CD8-positive, alpha-beta memory T cell (primary cell): Measurements from ENCODE around the gene CCDC112. TPM values are rescaled to one million over a fixed set of nuclear protein-coding genes. Genes with fewer than 3 reads are reported as not detected.

Experiments used
- CTCF ChIA-PET: fragments of 350-600 bp; sonication (Branson Sonifier 250); formaldehyde crosslinking; loops from one replicate; lab custom pipeline; 2021; ENCODE audit warnings: antibody characterized with exemption; lab: Charles Lee
- POLR2A ChIA-PET: fragments of 350-600 bp; sonication (Branson Sonifier 250); formaldehyde crosslinking; loops from one replicate; lab custom pipeline; 2021; ENCODE audit warnings: antibody characterized with exemption; lab: Charles Lee
- DNase-seq, 5 donors: peaks; one replicate each; pipeline versions ENCODE4 v3.0.0 to v3.0.0-alpha.2; 2020 to 2022; ENCODE audit warnings: mixed read lengths in 1 of 5
- H3K27ac ChIP-seq: one replicate; pipeline ENCODE4 v1.7.0; 2013; ENCODE audit warnings: low read depth, mild to moderate bottlenecking, low read length, moderate library complexity
- H3K27me3 ChIP-seq: 2 replicates; pipeline ENCODE4 v1.7.0; 2013; ENCODE audit warnings: low read length, mild to moderate bottlenecking; ENCODE audit not compliant: insufficient read depth, poor library complexity, severe bottlenecking
- H3K36me3 ChIP-seq: 2 replicates; pipeline ENCODE4 v1.7.0; 2013; ENCODE audit warnings: mild to moderate bottlenecking, low read length, moderate library complexity; ENCODE audit not compliant: insufficient read depth
- H3K4me1 ChIP-seq: 2 replicates; pipeline ENCODE4 v1.7.0; 2013; ENCODE audit warnings: mild to moderate bottlenecking, low read length, moderate library complexity; ENCODE audit not compliant: insufficient read depth
- H3K4me3 ChIP-seq: 2 replicates; pipeline ENCODE4 v1.7.0; 2013; ENCODE audit warnings: mild to moderate bottlenecking, low read length
- H3K9me3 ChIP-seq: 2 replicates; pipeline ENCODE4 v1.7.0; 2013; ENCODE audit warnings: mild to moderate bottlenecking, low read length
- H3K27ac Mint-ChIP-seq, 8 donors: one replicate each; pipeline ENCODE4 v1.8.0; 2020 to 2021; ENCODE audit warnings: mixed read lengths in 8 of 8, mild to moderate bottlenecking in 6 of 8, inconsistent platforms in 3 of 8, moderate library complexity in 3 of 8
- H3K27me3 Mint-ChIP-seq, 2 donors: one replicate each; pipeline ENCODE4 v1.8.0; 2020 to 2021; ENCODE audit warnings: mixed read lengths in 2 of 2, mild to moderate bottlenecking in 1 of 2, moderate library complexity in 1 of 2
- H3K36me3 Mint-ChIP-seq, 3 donors: one replicate each; pipeline ENCODE4 v1.8.0; 2020 to 2021; ENCODE audit warnings: mixed read lengths in 3 of 3, inconsistent platforms in 1 of 3, mild to moderate bottlenecking in 1 of 3
- H3K4me1 Mint-ChIP-seq, 3 donors: one replicate each; pipeline ENCODE4 v1.8.0; 2020 to 2021; ENCODE audit warnings: mixed read lengths in 3 of 3, inconsistent platforms in 1 of 3, mild to moderate bottlenecking in 1 of 3
- H3K4me3 Mint-ChIP-seq, 7 donors: one replicate each; pipeline ENCODE4 v1.8.0; 2020 to 2021; ENCODE audit warnings: mixed read lengths in 7 of 7, mild to moderate bottlenecking in 6 of 7, moderate library complexity in 4 of 7, inconsistent platforms in 2 of 7
- H3K9me3 Mint-ChIP-seq, 5 donors: one replicate each; pipeline ENCODE4 v1.8.0; 2020 to 2022; ENCODE audit warnings: mixed read lengths in 5 of 5, mild to moderate bottlenecking in 3 of 5, moderate library complexity in 2 of 5, inconsistent platforms in 1 of 5
- polyA plus RNA-seq: library from polyadenylated mRNA; unstranded; fragments of 300-500 nt; fragmentation: Illumina TruSeq; gene quantifications from one replicate; pipeline ENCODE4 v1.2.3, GENCODE V29; 2021
- total RNA-seq, 2 experiments: library from RNA; stranded (reverse); gene quantifications; one replicate each; pipeline ENCODE4 v1.2.3, GENCODE V29; 2021

The CCDC112 gene, protein sequence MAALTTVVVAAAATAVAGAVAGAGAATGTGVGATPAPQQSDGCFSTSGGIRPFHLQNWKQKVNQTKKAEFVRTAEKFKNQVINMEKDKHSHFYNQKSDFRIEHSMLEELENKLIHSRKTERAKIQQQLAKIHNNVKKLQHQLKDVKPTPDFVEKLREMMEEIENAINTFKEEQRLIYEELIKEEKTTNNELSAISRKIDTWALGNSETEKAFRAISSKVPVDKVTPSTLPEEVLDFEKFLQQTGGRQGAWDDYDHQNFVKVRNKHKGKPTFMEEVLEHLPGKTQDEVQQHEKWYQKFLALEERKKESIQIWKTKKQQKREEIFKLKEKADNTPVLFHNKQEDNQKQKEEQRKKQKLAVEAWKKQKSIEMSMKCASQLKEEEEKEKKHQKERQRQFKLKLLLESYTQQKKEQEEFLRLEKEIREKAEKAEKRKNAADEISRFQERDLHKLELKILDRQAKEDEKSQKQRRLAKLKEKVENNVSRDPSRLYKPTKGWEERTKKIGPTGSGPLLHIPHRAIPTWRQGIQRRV
- total RNA-seq (1 to 10 TPM; 1.6 to 2.2 TPM), polyA plus RNA-seq (4.8 TPM)

- no peaks in the 10 kb centered on the region for H3K9me3 ChIP-seq
- ChIA-PET CTCF (interaction anchor here (0.6 to 2.1 kb wide), 7 partner anchors 11 to 789 kb away, joined by 3 to 8 read pairs (median 4); partner anchors contain the start of gene COMMD10), POLR2A (interaction anchor here (0.6 to 1.3 kb wide), 3 partner anchors 10 to 160 kb away, joined by 3 to 6 read pairs (median 3); partner anchors contain the start of gene PGGT1B)
- H3K27me3 ChIP-seq = no peaks in the 10 kb centered on the region
- peak within 1 kb of the TSS; percentile 0 to 95 (median 71) for H3K27ac Mint-ChIP-seq
- peaks cover 0 to 13% (median 4%) of the 10 kb centered on the region in 3 donors for H3K36me3 Mint-ChIP-seq
- H3K27ac ChIP-seq = peak within 1 kb of the TSS; percentile 28
- H3K4me3 ChIP-seq = peak within 1 kb of the TSS; percentile 47
- peaks cover 7 to 19% (median 9%) of the 10 kb centered on the region in 3 donors for H3K4me1 Mint-ChIP-seq
- peak within 1 kb of the TSS; percentile 75 to 95 (median 89) for H3K4me3 Mint-ChIP-seq
- H3K27me3 Mint-ChIP-seq = peaks cover 1 to 3% of the 10 kb centered on the region in 2 donors
- H3K36me3 ChIP-seq = no peaks in the 10 kb centered on the region
- DNase-seq = peak; percentile 63 to 77 (median 68)
- H3K4me1 ChIP-seq = peaks cover 13% of the 10 kb centered on the region
- H3K9me3 Mint-ChIP-seq = peaks cover 0 to 12% (median 6%) of the 10 kb centered on the region in 5 donors
These were observed at the start of gene CCDC112 for GRCh38 chr5:115296124-115297022. TSS of gene CCDC112 (minus strand) at chr5:115296654. CDS start at chr5:115296543, 111 bp downstream.

- H3K27me3 ChIP-seq = no peaks in the 10 kb centered on the region
- no peaks in the 10 kb centered on the region for H3K4me1 ChIP-seq
- no peak overlapping the region for H3K4me3 ChIP-seq
- H3K27ac Mint-ChIP-seq = no peak overlapping the region
- peaks cover 4 to 34% of the 10 kb centered on the region in 2 donors for H3K27me3 Mint-ChIP-seq
- peaks cover 0 to 6% (median 0%) of the 10 kb centered on the region in 5 donors for H3K9me3 Mint-ChIP-seq
- no peaks in the 10 kb centered on the region for H3K9me3 ChIP-seq
- H3K4me3 Mint-ChIP-seq = no peak overlapping the region
- no peak overlapping the region for H3K27ac ChIP-seq
- ChIA-PET POLR2A (no interaction called here), CTCF (no interaction called here)
- no peak for DNase-seq
- no peaks in the 10 kb centered on the region for H3K36me3 ChIP-seq
- H3K36me3 Mint-ChIP-seq = no peaks in the 10 kb centered on the region
- no peaks in the 10 kb centered on the region for H3K4me1 Mint-ChIP-seq
These were observed 48.9 kb upstream of the CCDC112 start for GRCh38 chr5:115345344-115345743.

DNA sequence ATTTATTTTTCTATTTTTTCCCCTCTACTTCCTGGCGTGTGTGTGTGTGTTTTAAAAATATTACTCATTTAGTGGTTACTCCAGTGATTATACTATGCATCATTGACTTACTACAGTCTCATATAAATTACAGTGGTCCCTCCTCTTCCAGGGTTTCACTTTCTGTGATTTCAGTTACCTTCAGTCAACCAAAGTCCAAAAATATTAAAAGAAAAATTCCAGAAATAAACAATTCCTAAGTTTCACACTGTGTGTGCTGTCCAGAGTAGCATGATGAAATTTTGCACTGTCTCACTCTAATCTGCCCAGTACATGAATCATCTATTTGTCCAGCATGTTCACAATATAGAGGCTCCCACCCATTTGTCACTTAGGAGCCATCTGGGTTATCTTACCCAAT is 47.4 kb upstream of the CCDC112 start:
- H3K4me3 Mint-ChIP-seq = no peak overlapping the region
- H3K27me3 Mint-ChIP-seq = peaks cover 4 to 29% of the 10 kb centered on the region in 2 donors
- H3K27ac Mint-ChIP-seq = no peak overlapping the region
- Histone ChIP-seq H3K9me3 (no peaks in the 10 kb centered on the region), H3K36me3 (no peaks in the 10 kb centered on the region), H3K4me1 (no peaks in the 10 kb centered on the region), H3K27me3 (no peaks in the 10 kb centered on the region), H3K27ac (no peak overlapping the region), H3K4me3 (no peak overlapping the region)
- POLR2A ChIA-PET = no interaction called here
- H3K4me1 Mint-ChIP-seq = no peaks in the 10 kb centered on the region
- CTCF ChIA-PET = no interaction called here
- no peaks in the 10 kb centered on the region for H3K36me3 Mint-ChIP-seq
- H3K9me3 Mint-ChIP-seq = peaks cover 0 to 6% (median 0%) of the 10 kb centered on the region in 5 donors
- DNase-seq = no peak

DNA sequence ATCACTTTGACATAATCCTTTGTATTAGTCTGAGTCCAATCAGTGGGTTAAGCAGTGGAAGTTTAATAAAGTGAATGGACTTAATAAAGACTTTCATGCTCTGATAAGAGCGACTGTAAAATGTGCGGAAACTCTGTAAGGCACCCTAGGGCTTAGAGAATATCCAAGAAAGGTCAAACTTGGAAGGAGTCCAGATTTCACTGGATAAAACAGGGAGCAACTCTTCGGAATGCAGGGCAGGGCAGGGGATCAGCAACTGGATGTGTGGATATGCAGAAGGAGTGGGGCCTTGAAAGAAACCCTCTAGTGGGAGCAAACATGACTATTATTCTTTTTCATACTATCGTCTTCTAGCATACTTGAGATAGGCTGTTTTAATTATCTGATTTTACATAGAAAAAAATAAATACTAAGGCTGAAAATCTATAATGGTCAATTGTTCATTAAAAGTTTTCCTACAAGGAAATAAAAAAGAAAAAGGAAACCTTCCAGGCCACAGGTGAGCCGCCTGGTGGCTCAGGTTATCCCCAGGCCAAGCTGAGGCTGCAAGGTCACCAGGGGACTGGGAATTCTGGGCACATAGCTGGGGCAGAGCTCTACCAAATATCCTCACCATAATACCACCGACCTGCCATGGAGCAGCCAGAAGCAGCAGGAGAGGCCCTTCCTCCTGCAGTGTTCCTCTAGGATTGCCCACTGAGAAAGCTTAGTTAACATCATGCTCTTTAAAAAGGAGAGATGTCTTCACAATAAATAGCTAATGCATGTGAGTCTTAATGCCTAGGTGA is 46.3 kb upstream of the CCDC112 start:
- Mint-ChIP-seq H3K9me3 (peaks cover 0 to 6% (median 0%) of the 10 kb centered on the region in 5 donors), H3K27ac (no peak overlapping the region), H3K36me3 (no peaks in the 10 kb centered on the region), H3K4me1 (no peaks in the 10 kb centered on the region), H3K4me3 (no peak overlapping the region), H3K27me3 (peaks cover 4 to 28% of the 10 kb centered on the region in 2 donors)
- no peak overlapping the region for H3K27ac ChIP-seq
- CTCF ChIA-PET = no interaction called here
- no peak overlapping the region for H3K4me3 ChIP-seq
- POLR2A ChIA-PET = no interaction called here
- H3K36me3 ChIP-seq = no peaks in the 10 kb centered on the region
- no peaks in the 10 kb centered on the region for H3K4me1 ChIP-seq
- H3K27me3 ChIP-seq = no peaks in the 10 kb centered on the region
- no peak for DNase-seq
- H3K9me3 ChIP-seq = no peaks in the 10 kb centered on the region

DNA sequence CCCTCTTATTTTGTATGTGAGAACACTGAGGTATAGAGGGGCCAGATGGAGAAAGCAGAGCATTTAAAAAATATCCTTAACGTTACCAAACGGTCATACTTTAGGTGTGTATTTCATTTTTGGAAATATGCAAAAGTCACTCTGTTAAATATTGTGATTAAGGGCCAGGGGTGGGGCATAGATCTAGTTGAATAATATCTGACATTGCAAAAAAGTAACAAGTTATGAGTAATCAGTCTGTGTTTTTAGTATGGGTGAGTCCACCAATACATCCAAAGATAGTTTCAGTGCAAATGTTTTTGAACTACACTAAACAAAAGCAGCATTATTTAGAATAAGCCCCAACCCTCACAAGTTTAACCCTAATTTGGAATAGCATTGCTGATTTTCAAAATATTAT is 45.3 kb upstream of the CCDC112 start:
- Histone ChIP-seq H3K9me3 (no peaks in the 10 kb centered on the region), H3K4me1 (no peaks in the 10 kb centered on the region), H3K4me3 (no peak overlapping the region), H3K27ac (no peak overlapping the region), H3K36me3 (no peaks in the 10 kb centered on the region), H3K27me3 (no peaks in the 10 kb centered on the region)
- Mint-ChIP-seq H3K27ac (no peak overlapping the region), H3K27me3 (peaks cover 3 to 27% of the 10 kb centered on the region in 2 donors), H3K4me3 (no peak overlapping the region), H3K4me1 (no peaks in the 10 kb centered on the region), H3K36me3 (no peaks in the 10 kb centered on the region), H3K9me3 (peaks cover 0 to 6% (median 0%) of the 10 kb centered on the region in 5 donors)
- ChIA-PET POLR2A (no interaction called here), CTCF (no interaction called here)
- no peak for DNase-seq

DNA sequence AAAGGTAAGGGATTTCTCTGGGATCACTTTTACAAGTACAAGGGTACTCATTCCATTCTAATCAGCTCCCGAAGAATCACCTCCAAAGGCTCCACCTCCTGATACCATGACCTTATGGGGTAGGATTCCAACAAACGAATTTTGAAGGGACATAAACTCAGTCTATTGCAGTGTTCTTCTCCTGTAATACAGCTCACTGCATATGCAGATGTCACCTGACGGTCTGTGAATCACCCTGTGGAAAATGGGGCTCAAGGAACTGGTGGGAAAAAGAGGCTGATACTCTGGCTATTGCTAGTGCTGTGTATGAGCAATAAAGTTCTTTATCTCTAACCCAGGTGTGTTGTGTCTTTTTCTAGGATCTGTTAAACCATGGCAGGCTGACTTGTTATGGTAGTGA is 42.4 kb upstream of the CCDC112 start:
- no peaks in the 10 kb centered on the region for H3K9me3 Mint-ChIP-seq
- CTCF ChIA-PET = interaction anchor here (1.3 kb wide), 1 partner anchor 10 kb away, joined by 3 read pairs; no protein-coding TSS in a partner anchor
- no peaks in the 10 kb centered on the region for H3K4me1 ChIP-seq
- no peak overlapping the region for H3K27ac Mint-ChIP-seq
- no peaks in the 10 kb centered on the region for H3K36me3 ChIP-seq
- H3K4me1 Mint-ChIP-seq = no peaks in the 10 kb centered on the region
- H3K27me3 Mint-ChIP-seq = peaks cover 2 to 20% of the 10 kb centered on the region in 2 donors
- H3K4me3 Mint-ChIP-seq = no peak overlapping the region
- H3K27me3 ChIP-seq = no peaks in the 10 kb centered on the region
- no peak for DNase-seq
- POLR2A ChIA-PET = no interaction called here
- no peak overlapping the region for H3K27ac ChIP-seq
- H3K36me3 Mint-ChIP-seq = no peaks in the 10 kb centered on the region
- no peaks in the 10 kb centered on the region for H3K9me3 ChIP-seq
- no peak overlapping the region for H3K4me3 ChIP-seq

- H3K27me3 ChIP-seq = no peaks in the 10 kb centered on the region
- no peaks in the 10 kb centered on the region for H3K9me3 ChIP-seq
- H3K4me3 ChIP-seq = no peak overlapping the region
- Mint-ChIP-seq H3K27me3 (peaks cover 0 to 17% of the 10 kb centered on the region in 2 donors), H3K36me3 (no peaks in the 10 kb centered on the region), H3K27ac (no peak overlapping the region), H3K4me3 (no peak overlapping the region), H3K9me3 (no peaks in the 10 kb centered on the region), H3K4me1 (peaks cover 0 to 3% (median 0%) of the 10 kb centered on the region in 3 donors)
- H3K27ac ChIP-seq = no peak overlapping the region
- DNase-seq = no peak
- no peaks in the 10 kb centered on the region for H3K36me3 ChIP-seq
- ChIA-PET CTCF (interaction anchor here (1.3 kb wide), 1 partner anchor 11 kb away, joined by 3 read pairs; no protein-coding TSS in a partner anchor), POLR2A (no interaction called here)
- no peaks in the 10 kb centered on the region for H3K4me1 ChIP-seq
These were observed 41.4 kb upstream of the CCDC112 start for GRCh38 chr5:115337882-115338281.
